GM12874 (cell line): ENCODE results near the gene FA2H.

Source experiments
- TF ChIP-seq, protein P1 (sequence below): IDR thresholded peaks from 2 replicates; pipeline ENCODE4 v1.5.1; 2011; ENCODE audit warnings: low read depth, mild to moderate bottlenecking, control low read depth, low read length, moderate library complexity; ENCODE audit not compliant: insufficient read depth

FA2H gene

DNA sequence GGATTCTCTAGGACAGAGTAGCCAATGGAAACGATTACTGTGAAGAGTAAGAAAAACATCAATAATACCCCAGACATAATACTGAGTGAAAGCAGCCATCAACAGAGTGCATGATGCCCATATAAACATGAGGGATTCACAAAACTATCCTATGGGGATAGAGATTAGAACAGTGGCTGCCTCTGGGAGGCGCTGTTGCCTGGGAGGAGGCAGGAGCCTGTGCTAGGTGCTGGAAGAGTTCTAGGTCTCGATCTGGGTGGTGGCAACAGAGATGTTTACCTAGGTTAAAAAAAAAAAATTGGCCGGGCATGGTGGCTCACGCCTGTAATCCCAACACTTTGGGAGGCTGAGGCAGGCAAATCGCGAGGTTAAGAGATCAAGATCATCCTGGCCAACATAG, 7.9 kb downstream of the FA2H start:
- TF ChIP-seq, protein P1, sequence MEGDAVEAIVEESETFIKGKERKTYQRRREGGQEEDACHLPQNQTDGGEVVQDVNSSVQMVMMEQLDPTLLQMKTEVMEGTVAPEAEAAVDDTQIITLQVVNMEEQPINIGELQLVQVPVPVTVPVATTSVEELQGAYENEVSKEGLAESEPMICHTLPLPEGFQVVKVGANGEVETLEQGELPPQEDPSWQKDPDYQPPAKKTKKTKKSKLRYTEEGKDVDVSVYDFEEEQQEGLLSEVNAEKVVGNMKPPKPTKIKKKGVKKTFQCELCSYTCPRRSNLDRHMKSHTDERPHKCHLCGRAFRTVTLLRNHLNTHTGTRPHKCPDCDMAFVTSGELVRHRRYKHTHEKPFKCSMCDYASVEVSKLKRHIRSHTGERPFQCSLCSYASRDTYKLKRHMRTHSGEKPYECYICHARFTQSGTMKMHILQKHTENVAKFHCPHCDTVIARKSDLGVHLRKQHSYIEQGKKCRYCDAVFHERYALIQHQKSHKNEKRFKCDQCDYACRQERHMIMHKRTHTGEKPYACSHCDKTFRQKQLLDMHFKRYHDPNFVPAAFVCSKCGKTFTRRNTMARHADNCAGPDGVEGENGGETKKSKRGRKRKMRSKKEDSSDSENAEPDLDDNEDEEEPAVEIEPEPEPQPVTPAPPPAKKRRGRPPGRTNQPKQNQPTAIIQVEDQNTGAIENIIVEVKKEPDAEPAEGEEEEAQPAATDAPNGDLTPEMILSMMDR = peak; percentile 31; the same call in 1 of the 2 replicates

DNA sequence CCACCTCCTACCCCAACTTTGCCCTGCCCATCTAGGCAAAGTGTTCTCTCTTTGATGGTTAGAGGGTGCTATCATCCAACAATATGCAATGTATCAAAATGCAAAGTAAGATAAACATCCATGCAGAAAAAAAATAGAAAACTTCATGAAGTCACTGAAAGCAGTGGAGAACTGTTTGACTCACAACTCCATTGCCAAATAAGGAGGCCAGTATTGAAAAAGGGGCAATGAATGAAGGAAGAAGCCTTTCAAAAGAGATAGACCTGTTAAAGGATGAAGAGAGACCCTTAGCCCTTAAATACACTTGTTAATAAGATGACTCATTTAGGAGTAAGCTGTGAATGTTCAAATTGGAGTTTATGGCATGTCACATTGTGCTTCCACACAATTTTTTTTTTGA, 13.0 kb downstream of the FA2H start:
- TF ChIP-seq, protein P1 = no peak

DNA sequence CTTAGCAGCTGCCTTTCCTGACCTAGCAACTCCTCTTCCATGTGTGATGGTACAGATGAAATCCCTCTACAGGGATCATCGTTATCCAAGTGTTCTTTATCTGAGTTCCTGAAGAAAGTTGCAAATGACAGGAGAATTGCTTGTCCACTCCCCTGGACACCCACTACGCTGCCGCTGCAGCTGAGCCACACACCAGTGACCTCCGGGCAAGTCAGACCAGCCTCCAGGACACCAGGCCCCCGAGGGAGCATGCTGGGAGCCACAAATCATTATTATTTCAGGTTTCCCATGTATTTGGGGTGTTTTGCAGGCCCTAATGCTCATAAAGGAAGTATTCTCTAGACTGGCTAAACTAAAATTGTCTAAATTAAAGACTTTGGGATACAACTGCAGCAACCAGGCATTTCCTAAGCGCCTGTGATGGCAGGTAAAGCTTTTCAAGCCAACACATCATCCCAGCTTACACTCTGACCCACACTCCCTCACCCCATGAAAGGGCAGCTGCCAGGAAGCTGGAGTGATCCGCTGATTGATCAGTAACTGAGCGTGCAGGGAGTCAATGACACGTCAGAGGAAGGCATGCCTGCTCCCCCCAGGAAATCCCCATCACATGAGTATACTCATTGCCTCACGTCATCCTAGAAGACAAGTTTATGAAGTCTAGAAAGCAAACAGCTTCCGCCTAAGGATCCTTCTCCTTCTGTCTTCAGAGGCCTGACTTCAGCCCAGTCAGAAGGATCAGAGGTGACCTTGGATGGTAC, 14.4 kb downstream of the FA2H start:
- TF ChIP-seq, protein P1 = no peak

DNA sequence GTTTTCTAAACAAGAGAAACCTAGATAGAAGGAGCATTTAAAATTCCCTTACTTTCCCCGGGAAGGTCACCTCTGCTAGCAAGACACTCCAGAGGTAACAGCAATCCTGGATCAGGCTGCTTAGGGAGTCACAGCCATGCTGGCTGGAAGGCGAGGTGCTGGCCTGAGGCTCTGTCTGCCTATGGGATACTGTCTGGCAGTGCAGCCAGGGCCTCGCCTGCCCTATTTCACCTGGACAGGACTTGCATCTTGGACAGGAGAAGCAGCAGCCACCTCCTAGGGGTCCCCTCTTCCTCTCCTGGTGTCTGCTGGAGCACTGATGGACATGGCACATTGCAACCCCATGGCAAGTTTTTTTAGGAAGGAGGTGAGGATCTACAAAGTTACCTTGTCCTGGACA, 15.1 kb downstream of the FA2H start:
- TF ChIP-seq, protein P1 = no peak

- TF ChIP-seq, protein P1 = no peak
These were observed 15.8 kb downstream of the FA2H start for GRCh38 chr16:74758801-74759200.

GRCh38 chr16:74757349-74757748, 17.3 kb downstream of the FA2H start:
- TF ChIP-seq, protein P1 = no peak

- TF ChIP-seq, protein P1 = no peak
These were observed 18.4 kb downstream of the FA2H start for GRCh38 chr16:74756203-74756602.
